UCSD-AML1 (cell line): ENCODE results near the gene ISOC2.

ENCODE experiments used
- DNase-seq: peaks from one replicate; lab custom pipeline; 2025; ENCODE audit not compliant: unreplicated experiment; lab: John Stamatoyannopoulos, UW

The ISOC2 gene

GRCh38 chr19:55490478-55491432 is 29.3 kb upstream of the ISOC2 start:
- DNase-seq = no peak

- no peak for DNase-seq
Measured at GRCh38 chr19:55489711-55490477, 28.5 kb upstream of the ISOC2 start.

GRCh38 chr19:55488986-55489710 is 27.7 kb upstream of the ISOC2 start:
- no peak for DNase-seq

GRCh38 chr19:55487924-55488687 is 26.7 kb upstream of the ISOC2 start, which contains the start of gene SSC5D:
Gene SSC5D, plus strand, starts transcription at chr19:55488436. Its CDS starts 154 bp downstream, at chr19:55488590.
- no peak for DNase-seq

GRCh38 chr19:55486971-55487923 is 25.8 kb upstream of the ISOC2 start:
- peak; percentile 57 for DNase-seq

GRCh38 chr19:55486043-55486970 is 24.9 kb upstream of the ISOC2 start:
- DNase-seq = no peak

- DNase-seq = no peak
Measured at GRCh38 chr19:55485439-55486011, 24.1 kb upstream of the ISOC2 start.

- DNase-seq = peak; percentile 61
Measured at GRCh38 chr19:55484593-55485438, 23.4 kb upstream of the ISOC2 start, which contains the start of gene NAT14. Gene NAT14, plus strand, starts transcription at chr19:55485188. Its CDS starts 521 bp downstream, at chr19:55485709.

GRCh38 chr19:55483706-55484592 is 22.5 kb upstream of the ISOC2 start:
- no peak for DNase-seq

GRCh38 chr19:55482967-55483705 is 21.7 kb upstream of the ISOC2 start:
- DNase-seq = no peak

- no peak for DNase-seq
Measured at GRCh38 chr19:55482156-55482961, 20.9 kb upstream of the ISOC2 start.

GRCh38 chr19:55481794-55482155 is 20.3 kb upstream of the ISOC2 start:
- no peak for DNase-seq

- no peak for DNase-seq
Measured at GRCh38 chr19:55481148-55481793, 19.8 kb upstream of the ISOC2 start.
